Testis (tissue), 2 donors: ENCODE results near the gene PRPF4.

Experiments used
- POLR2A ChIP-seq: fragments of 450-650 bp; IDR thresholded peaks from one replicate; pipeline ENCODE4 v1.6.1; 2017; ENCODE audit warnings: antibody characterized with exemption, mild to moderate bottlenecking, moderate library complexity
- TF ChIP-seq, protein P1 (sequence below), 3 experiments: fragments of 450-650 bp in 2 of 3; fragments of 200-600 bp in 1 of 3; sonication (generic) in 1 of 3; IDR thresholded peaks; one replicate each; pipeline ENCODE4 v1.5.1; 2016 to 2019; ENCODE audit warnings: antibody characterized with exemption in 3 of 3, mild to moderate bottlenecking in 2 of 3, moderate library complexity in 1 of 3

DNA sequence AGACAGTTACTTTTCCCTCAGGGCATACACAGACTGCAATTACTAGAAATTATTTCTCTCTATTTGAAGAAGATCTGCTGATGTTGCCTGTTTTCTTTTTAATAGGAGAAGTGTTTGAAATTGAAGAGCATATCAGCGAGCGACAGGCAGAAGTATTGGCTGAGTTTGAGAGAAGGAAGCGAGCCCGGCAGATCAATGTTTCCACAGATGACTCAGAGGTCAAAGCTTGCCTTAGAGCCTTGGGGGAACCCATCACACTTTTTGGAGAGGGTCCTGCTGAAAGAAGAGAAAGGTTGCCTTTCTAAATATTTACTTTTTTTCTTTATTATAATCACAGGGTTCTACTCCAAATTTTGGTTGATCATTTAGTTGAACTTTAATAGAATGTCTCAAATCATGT is 3.4 kb downstream of the PRPF4 start:
- TF ChIP-seq, protein P1, sequence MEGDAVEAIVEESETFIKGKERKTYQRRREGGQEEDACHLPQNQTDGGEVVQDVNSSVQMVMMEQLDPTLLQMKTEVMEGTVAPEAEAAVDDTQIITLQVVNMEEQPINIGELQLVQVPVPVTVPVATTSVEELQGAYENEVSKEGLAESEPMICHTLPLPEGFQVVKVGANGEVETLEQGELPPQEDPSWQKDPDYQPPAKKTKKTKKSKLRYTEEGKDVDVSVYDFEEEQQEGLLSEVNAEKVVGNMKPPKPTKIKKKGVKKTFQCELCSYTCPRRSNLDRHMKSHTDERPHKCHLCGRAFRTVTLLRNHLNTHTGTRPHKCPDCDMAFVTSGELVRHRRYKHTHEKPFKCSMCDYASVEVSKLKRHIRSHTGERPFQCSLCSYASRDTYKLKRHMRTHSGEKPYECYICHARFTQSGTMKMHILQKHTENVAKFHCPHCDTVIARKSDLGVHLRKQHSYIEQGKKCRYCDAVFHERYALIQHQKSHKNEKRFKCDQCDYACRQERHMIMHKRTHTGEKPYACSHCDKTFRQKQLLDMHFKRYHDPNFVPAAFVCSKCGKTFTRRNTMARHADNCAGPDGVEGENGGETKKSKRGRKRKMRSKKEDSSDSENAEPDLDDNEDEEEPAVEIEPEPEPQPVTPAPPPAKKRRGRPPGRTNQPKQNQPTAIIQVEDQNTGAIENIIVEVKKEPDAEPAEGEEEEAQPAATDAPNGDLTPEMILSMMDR (IDR thresholded peaks at IDR 0.05): no peak
- no peak for TF ChIP-seq POLR2A
